Measurements from ENCODE around the gene OTUB2. TPM values are rescaled to one million over a fixed set of nuclear protein-coding genes. Genes with fewer than 3 reads are reported as not detected.

The OTUB2 gene
- total and polyA plus RNA-seq, 7 experiments from 2014 or later, result 0.11 to 2.5 (median 0.59) TPM; not detected in 1

DNA sequence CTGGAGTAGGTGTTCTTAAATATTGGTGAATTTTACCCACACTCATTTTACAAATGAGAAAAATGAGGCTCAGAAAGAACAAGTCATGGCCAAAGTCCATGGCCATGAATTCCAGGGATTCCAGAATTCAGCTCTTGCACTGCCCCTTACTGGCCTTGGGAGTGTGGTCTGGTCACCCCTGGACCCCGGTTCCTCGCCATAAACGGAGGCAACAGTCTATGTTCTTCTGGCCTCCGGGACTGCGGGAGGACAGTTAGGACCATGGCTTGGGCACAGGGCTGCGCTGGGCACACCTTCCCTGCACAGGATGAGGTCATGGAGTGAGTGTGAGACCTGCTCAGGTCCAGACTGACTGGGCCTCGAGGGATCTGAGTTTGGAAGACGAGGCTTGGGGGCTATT, 22.1 kb upstream of the OTUB2 start:
- Mint-ChIP-seq H3K36me3 (no peaks in the 10 kb centered on the region), H3K4me3 (no peak overlapping the region), H3K27me3 (peaks cover 6 to 20% (median 8%) of the 10 kb centered on the region in 5 donors), H3K9me3 (peaks cover 0 to 2% (median 0%) of the 10 kb centered on the region in 11 donors), H3K4me1 (peaks cover 5 to 44% (median 10%) of the 10 kb centered on the region in 7 donors), H3K27ac (no peak overlapping the region)
- H3K27me3 ChIP-seq (ENCODE audit: control insufficient read depth in 2 of 2, insufficient read depth in 2 of 2, low read length in 2 of 2), result no peaks in the 10 kb centered on the region
- peaks cover 6 to 10% of the 10 kb centered on the region in 2 donors for H3K4me1 ChIP-seq (ENCODE audit: control insufficient read depth in 2 of 2, insufficient read depth in 2 of 2, low read length in 2 of 2)
- no peak for ATAC-seq
- ChIA-PET POLR2A (no interaction called here), CTCF (interaction anchor here (0.9 to 9.9 kb wide), 6 partner anchors 14 to 65 kb away, joined by 3 to 139 read pairs (median 4); no protein-coding TSS in a partner anchor)
- H3K4me3 ChIP-seq (ENCODE audit: low read length), result no peak overlapping the region
- no peak for DNase-seq
- no peaks in the 10 kb centered on the region for H3K9me3 ChIP-seq (ENCODE audit: control insufficient read depth in 2 of 3, low read length in 3 of 3)
- intact Hi-C loops (cut with micrococcal nuclease), result loop anchor here in 1 of 2 donors (5.0 kb wide), 1 partner anchor 47 kb away; no protein-coding TSS in a partner anchor
- no peak overlapping the region for H3K27ac ChIP-seq (ENCODE audit: low read depth, low read length)
- no peaks in the 10 kb centered on the region for H3K36me3 ChIP-seq (ENCODE audit: control insufficient read depth in 2 of 3, insufficient read depth in 3 of 3, low read length in 3 of 3)

DNA sequence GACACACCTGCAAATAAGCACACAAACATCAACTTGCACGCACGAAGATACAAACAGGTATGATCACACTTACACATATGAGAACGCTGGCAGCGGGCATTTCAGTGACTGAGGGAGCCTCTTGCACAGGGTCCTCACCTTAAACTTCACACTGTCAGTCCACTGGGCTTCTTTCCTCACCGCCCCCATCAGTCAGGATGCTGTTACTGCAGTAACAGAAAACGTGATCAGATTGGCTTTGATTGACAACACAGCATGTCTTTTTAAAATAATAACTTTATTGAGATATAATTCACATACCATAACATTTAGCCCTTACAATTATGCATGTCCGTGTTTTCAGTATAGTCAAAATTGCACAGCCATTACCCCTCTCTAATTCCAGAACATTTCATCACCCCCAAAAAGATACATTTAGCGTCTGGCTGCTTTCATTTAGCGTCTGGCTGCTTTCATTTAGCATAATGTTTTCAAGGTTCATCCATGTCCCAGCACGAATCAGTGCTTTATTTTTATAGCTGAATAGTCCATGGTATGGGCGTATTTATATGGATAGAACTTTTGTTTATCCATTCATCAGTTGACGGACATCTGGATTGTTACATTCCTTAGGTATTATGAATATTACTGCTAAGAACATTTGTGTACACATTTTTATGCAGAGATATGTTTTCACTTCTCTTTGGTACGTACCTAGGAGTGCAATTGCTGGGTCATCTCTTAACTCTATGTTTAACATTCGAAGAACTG, 20.6 kb upstream of the OTUB2 start:
- Histone ChIP-seq H3K4me3 (ENCODE audit: low read length) (no peak overlapping the region), H3K27me3 (ENCODE audit: control insufficient read depth in 2 of 2, insufficient read depth in 2 of 2, low read length in 2 of 2) (no peaks in the 10 kb centered on the region), H3K36me3 (ENCODE audit: control insufficient read depth in 2 of 3, insufficient read depth in 3 of 3, low read length in 3 of 3) (no peaks in the 10 kb centered on the region), H3K4me1 (ENCODE audit: control insufficient read depth in 2 of 2, insufficient read depth in 2 of 2, low read length in 2 of 2) (peaks cover 6 to 10% of the 10 kb centered on the region in 2 donors), H3K9me3 (ENCODE audit: control insufficient read depth in 2 of 3, low read length in 3 of 3) (no peaks in the 10 kb centered on the region), H3K27ac (ENCODE audit: low read depth, low read length) (no peak overlapping the region)
- intact Hi-C loops (cut with micrococcal nuclease), result loop anchor here in 1 of 2 donors (1.0 kb wide), 1 partner anchor 66 kb away; no protein-coding TSS in a partner anchor
- Mint-ChIP-seq H3K9me3 (peaks cover 0 to 2% (median 0%) of the 10 kb centered on the region in 11 donors), H3K27me3 (peaks cover 6 to 20% (median 8%) of the 10 kb centered on the region in 5 donors), H3K4me3 (no peak overlapping the region), H3K27ac (no peak overlapping the region), H3K36me3 (peaks cover 0 to 2% (median 0%) of the 10 kb centered on the region in 5 donors), H3K4me1 (peaks cover 5 to 50% (median 22%) of the 10 kb centered on the region in 7 donors)
- DNase-seq (no peak), ATAC-seq (no peak)
- CTCF ChIA-PET, result interaction anchor here (0.6 to 9.9 kb wide), 8 partner anchors 9 to 176 kb away, joined by 3 to 139 read pairs (median 4); no protein-coding TSS in a partner anchor
- POLR2A ChIA-PET, result interaction anchor here (0.6 kb wide), 1 partner anchor 8 kb away, joined by 3 read pairs; no protein-coding TSS in a partner anchor

DNA sequence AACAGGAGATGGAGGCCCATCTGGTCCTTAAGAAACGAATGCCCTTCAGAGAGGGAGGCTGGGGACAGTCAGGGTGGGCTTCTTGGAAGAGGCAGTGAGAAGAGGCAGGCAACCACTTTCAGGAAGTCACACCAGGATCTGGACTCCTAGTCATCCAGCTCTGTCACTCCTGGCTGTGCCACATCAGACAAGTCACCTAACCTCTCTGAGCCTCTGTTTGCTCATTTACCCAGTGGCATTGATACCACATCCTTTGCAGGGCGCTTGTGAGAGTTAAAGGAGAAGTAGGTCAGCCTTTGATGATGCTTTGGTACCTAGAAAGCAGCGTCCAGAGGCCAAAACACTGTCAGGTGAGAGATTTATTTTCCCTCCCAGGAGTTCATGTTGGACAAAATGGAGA, 17.9 kb upstream of the OTUB2 start:
- Histone ChIP-seq H3K9me3 (ENCODE audit: control insufficient read depth in 2 of 3, low read length in 3 of 3) (no peaks in the 10 kb centered on the region), H3K27ac (ENCODE audit: low read depth, low read length) (no peak overlapping the region), H3K4me3 (ENCODE audit: low read length) (no peak overlapping the region), H3K36me3 (ENCODE audit: control insufficient read depth in 2 of 3, insufficient read depth in 3 of 3, low read length in 3 of 3) (no peaks in the 10 kb centered on the region), H3K4me1 (ENCODE audit: control insufficient read depth in 2 of 2, insufficient read depth in 2 of 2, low read length in 2 of 2) (peaks cover 15 to 17% of the 10 kb centered on the region in 2 donors), H3K27me3 (ENCODE audit: control insufficient read depth in 2 of 2, insufficient read depth in 2 of 2, low read length in 2 of 2) (no peaks in the 10 kb centered on the region)
- ChIA-PET CTCF (interaction anchor here (0.6 to 1.7 kb wide), 2 partner anchors 68 to 425 kb away, joined by 5 to 6 read pairs; no protein-coding TSS in a partner anchor), POLR2A (no interaction called here)
- H3K36me3 Mint-ChIP-seq, result peaks cover 0 to 2% (median 0%) of the 10 kb centered on the region in 5 donors
- peaks cover 13 to 60% (median 33%) of the 10 kb centered on the region in 7 donors for H3K4me1 Mint-ChIP-seq
- H3K27me3 Mint-ChIP-seq, result peaks cover 6 to 19% (median 8%) of the 10 kb centered on the region in 5 donors
- H3K4me3 Mint-ChIP-seq, result no peak overlapping the region
- intact Hi-C loops (cut with micrococcal nuclease), result no loop called here
- no peak for DNase-seq
- ATAC-seq, result no peak
- peaks cover 0 to 2% (median 0%) of the 10 kb centered on the region in 11 donors for H3K9me3 Mint-ChIP-seq
- H3K27ac Mint-ChIP-seq, result peak overlapping the region in 1 of 9 donors; percentile 68

DNA sequence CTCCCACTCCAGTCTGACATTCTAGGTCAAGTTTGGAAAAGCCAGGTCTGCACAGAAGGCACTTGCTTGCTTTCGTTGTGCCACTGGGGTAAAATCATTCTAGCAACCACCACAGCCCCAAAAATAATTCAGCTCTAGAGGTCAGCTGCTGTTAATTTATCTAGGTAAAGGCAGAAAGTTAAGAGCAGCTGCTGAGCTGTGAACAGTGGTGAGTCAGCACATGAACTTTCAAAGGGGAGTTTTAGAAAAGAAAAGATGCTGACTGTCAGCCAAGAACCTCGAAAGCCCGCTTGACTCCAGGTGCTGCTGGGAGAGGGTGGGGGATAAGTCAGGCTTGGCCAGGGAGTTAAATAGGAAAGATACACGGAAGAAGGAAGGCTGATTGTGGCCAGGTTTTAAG, 16.4 kb upstream of the OTUB2 start:
- H3K27ac ChIP-seq (ENCODE audit: low read depth, low read length), result no peak overlapping the region
- CTCF ChIA-PET, result interaction anchor here (1.7 kb wide), 1 partner anchor 70 kb away, joined by 5 read pairs; no protein-coding TSS in a partner anchor
- H3K4me1 Mint-ChIP-seq, result peaks cover 13 to 62% (median 36%) of the 10 kb centered on the region in 7 donors

DNA sequence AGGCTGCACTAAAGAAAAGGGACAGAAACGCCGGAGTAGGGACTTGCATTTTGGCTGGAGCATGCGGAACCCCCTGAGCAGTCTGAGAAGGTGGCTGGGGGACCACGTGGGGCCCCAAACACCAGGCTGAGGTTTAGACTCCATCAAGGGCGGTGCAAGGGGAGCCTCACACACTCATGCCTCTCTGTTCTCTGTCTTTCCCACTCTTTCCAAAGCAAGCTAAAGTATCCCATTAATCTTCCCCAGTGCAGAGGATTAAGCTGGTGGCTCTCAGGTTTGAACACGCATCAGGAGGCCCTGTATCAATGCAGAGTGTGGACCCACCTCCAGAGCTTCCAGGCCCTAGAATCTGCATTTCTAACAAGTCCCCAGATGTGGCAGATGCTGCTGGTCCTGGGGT, 15.5 kb upstream of the OTUB2 start:
- Histone ChIP-seq H3K36me3 (ENCODE audit: control insufficient read depth in 2 of 3, insufficient read depth in 3 of 3, low read length in 3 of 3) (no peaks in the 10 kb centered on the region), H3K9me3 (ENCODE audit: control insufficient read depth in 2 of 3, low read length in 3 of 3) (no peaks in the 10 kb centered on the region), H3K4me3 (ENCODE audit: low read length) (no peak overlapping the region), H3K27me3 (ENCODE audit: control insufficient read depth in 2 of 2, insufficient read depth in 2 of 2, low read length in 2 of 2) (no peaks in the 10 kb centered on the region), H3K4me1 (ENCODE audit: control insufficient read depth in 2 of 2, insufficient read depth in 2 of 2, low read length in 2 of 2) (peaks cover 15 to 17% of the 10 kb centered on the region in 2 donors), H3K27ac (ENCODE audit: low read depth, low read length) (no peak overlapping the region)
- peaks cover 13 to 57% (median 36%) of the 10 kb centered on the region in 7 donors for H3K4me1 Mint-ChIP-seq
- peaks cover 0 to 2% (median 0%) of the 10 kb centered on the region in 5 donors for H3K36me3 Mint-ChIP-seq
- intact Hi-C loops (cut with micrococcal nuclease), result no loop called here
- H3K4me3 Mint-ChIP-seq, result peak overlapping the region in 3 of 10 donors; percentile 16 to 76 (median 25)
- ChIA-PET POLR2A (interaction anchor here (0.7 to 1.7 kb wide), 3 partner anchors 10 to 52 kb away, joined by 3 to 4 read pairs (median 4); no protein-coding TSS in a partner anchor), CTCF (interaction anchor here (0.6 to 1.0 kb wide), 2 partner anchors 36 to 71 kb away, joined by 3 read pairs; no protein-coding TSS in a partner anchor)
- DNase-seq (no peak), ATAC-seq (no peak)
- peaks cover 0 to 4% (median 2%) of the 10 kb centered on the region in 5 donors for H3K27me3 Mint-ChIP-seq
- peak overlapping the region in 2 of 9 donors; percentile 5 to 21 for H3K27ac Mint-ChIP-seq
- H3K9me3 Mint-ChIP-seq, result no peaks in the 10 kb centered on the region

More for the DNA sequence above, 16.4 kb upstream of the OTUB2 start:
- Histone ChIP-seq H3K4me1 (ENCODE audit: control insufficient read depth in 2 of 2, insufficient read depth in 2 of 2, low read length in 2 of 2) (peaks cover 15 to 17% of the 10 kb centered on the region in 2 donors), H3K4me3 (ENCODE audit: low read length) (no peak overlapping the region), H3K36me3 (ENCODE audit: control insufficient read depth in 2 of 3, insufficient read depth in 3 of 3, low read length in 3 of 3) (no peaks in the 10 kb centered on the region), H3K9me3 (ENCODE audit: control insufficient read depth in 2 of 3, low read length in 3 of 3) (no peaks in the 10 kb centered on the region), H3K27me3 (ENCODE audit: control insufficient read depth in 2 of 2, insufficient read depth in 2 of 2, low read length in 2 of 2) (no peaks in the 10 kb centered on the region)
- DNase-seq (no peak), ATAC-seq (no peak)
- POLR2A ChIA-PET, result no interaction called here
- Mint-ChIP-seq H3K4me3 (peak overlapping the region in 2 of 10 donors; percentile 14 to 59), H3K9me3 (no peaks in the 10 kb centered on the region), H3K36me3 (peaks cover 0 to 2% (median 0%) of the 10 kb centered on the region in 5 donors), H3K27ac (peak overlapping the region in 3 of 9 donors; percentile 23 to 81 (median 75)), H3K27me3 (peaks cover 5 to 12% (median 6%) of the 10 kb centered on the region in 5 donors)
- intact Hi-C loops (cut with micrococcal nuclease), result no loop called here

DNA sequence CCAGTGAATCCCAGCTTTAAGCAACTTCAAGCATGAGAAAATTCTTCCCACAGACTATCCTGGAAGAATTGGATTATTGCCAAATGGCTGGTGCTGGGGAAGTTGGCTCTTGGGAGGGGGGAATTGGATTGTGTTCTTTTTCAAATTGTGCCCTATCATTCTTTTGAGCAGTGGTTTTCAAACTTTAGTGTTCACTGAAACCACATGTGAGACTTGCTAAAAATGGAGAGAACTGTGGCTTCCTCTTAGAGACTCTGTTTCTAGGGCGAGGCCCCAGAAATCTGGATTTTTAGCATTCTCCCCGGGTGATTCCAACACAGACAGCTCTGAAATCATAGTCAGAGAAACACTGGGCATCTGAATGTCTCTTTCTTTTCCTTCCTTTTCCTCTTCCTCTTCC, 14.3 kb upstream of the OTUB2 start:
- H3K4me1 Mint-ChIP-seq, result peaks cover 13 to 57% (median 36%) of the 10 kb centered on the region in 7 donors
- Histone ChIP-seq H3K4me3 (ENCODE audit: low read length) (no peak overlapping the region), H3K4me1 (ENCODE audit: control insufficient read depth in 2 of 2, insufficient read depth in 2 of 2, low read length in 2 of 2) (peaks cover 15 to 17% of the 10 kb centered on the region in 2 donors), H3K36me3 (ENCODE audit: control insufficient read depth in 2 of 3, insufficient read depth in 3 of 3, low read length in 3 of 3) (no peaks in the 10 kb centered on the region), H3K9me3 (ENCODE audit: control insufficient read depth in 2 of 3, low read length in 3 of 3) (no peaks in the 10 kb centered on the region), H3K27ac (ENCODE audit: low read depth, low read length) (no peak overlapping the region), H3K27me3 (ENCODE audit: control insufficient read depth in 2 of 2, insufficient read depth in 2 of 2, low read length in 2 of 2) (no peaks in the 10 kb centered on the region)
- peak overlapping the region; percentile 7 to 81 (median 54) for H3K4me3 Mint-ChIP-seq
- intact Hi-C loops (cut with micrococcal nuclease), result loop anchor here in 1 of 2 donors (2.0 kb wide), 1 partner anchor 15 kb away; the partner anchor contains the start of gene OTUB2
- ATAC-seq (peak; percentile 81), DNase-seq (peak in 7 of 9 donors; percentile 30 to 57 (median 49))
- CTCF ChIA-PET, result interaction anchor here (0.7 to 1.0 kb wide), 2 partner anchors 14 to 30 kb away, joined by 3 to 4 read pairs; partner anchors contain the start of gene CCDC197
- POLR2A ChIA-PET, result interaction anchor here (0.9 to 1.7 kb wide), 3 partner anchors 9 to 52 kb away, joined by 3 to 4 read pairs (median 4); no protein-coding TSS in a partner anchor
- peak overlapping the region in 6 of 9 donors; percentile 10 to 83 (median 44) for H3K27ac Mint-ChIP-seq
- H3K36me3 Mint-ChIP-seq, result peaks cover 0 to 2% (median 0%) of the 10 kb centered on the region in 5 donors
- peaks cover 0 to 4% (median 0%) of the 10 kb centered on the region in 5 donors for H3K27me3 Mint-ChIP-seq
- no peaks in the 10 kb centered on the region for H3K9me3 Mint-ChIP-seq
